CD1c-positive myeloid dendritic cell (primary cell): Measurements from ENCODE around the gene SEMA4D.
"Not testable (repeated sequence)": the region's sequence is repeated elsewhere in the genome, so short reads cannot be mapped to it uniquely, and the experiment has no call there.

Experiments
- DNase-seq: peaks from one replicate; pipeline ENCODE4 v3.0.0-alpha.2; 2016; ENCODE audit errors: extremely low spot score

SEMA4D gene

GRCh38 chr9:89386797-89387196 is 111.1 kb downstream of the SEMA4D start:
- no peak for DNase-seq

- no peak for DNase-seq
These were observed 111.7 kb downstream of the SEMA4D start for GRCh38 chr9:89386206-89386605.

GRCh38 chr9:89384783-89385182 is 113.1 kb downstream of the SEMA4D start:
- DNase-seq = no peak

- DNase-seq = no peak
These were observed 114.1 kb downstream of the SEMA4D start for GRCh38 chr9:89383721-89384300.

- no peak for DNase-seq
These were observed 114.7 kb downstream of the SEMA4D start for GRCh38 chr9:89383030-89383720.

- DNase-seq = no peak
These were observed 115.6 kb downstream of the SEMA4D start for GRCh38 chr9:89382026-89382986.

GRCh38 chr9:89381308-89381609 is 116.7 kb downstream of the SEMA4D start:
- no peak for DNase-seq

GRCh38 chr9:89380437-89381307 is 117.2 kb downstream of the SEMA4D start:
- DNase-seq = no peak

- peak; percentile 82 for DNase-seq
These were observed 118.3 kb downstream of the SEMA4D start for GRCh38 chr9:89379508-89380115.

GRCh38 chr9:89379031-89379430 is 118.9 kb downstream of the SEMA4D start:
- DNase-seq = no peak

GRCh38 chr9:89378541-89378940 is 119.4 kb downstream of the SEMA4D start:
- no peak for DNase-seq

GRCh38 chr9:89377411-89377810 is 120.5 kb downstream of the SEMA4D start:
- DNase-seq = no peak

- DNase-seq = no peak
These were observed 121.1 kb downstream of the SEMA4D start for GRCh38 chr9:89376741-89377351.

- DNase-seq = no peak
These were observed 121.6 kb downstream of the SEMA4D start for GRCh38 chr9:89376286-89376685.

GRCh38 chr9:89375191-89375760 is 122.6 kb downstream of the SEMA4D start:
- DNase-seq = peak; percentile 27

GRCh38 chr9:89374176-89374575 is 123.7 kb downstream of the SEMA4D start:
- DNase-seq = no peak

GRCh38 chr9:89372979-89373378 is 124.9 kb downstream of the SEMA4D start:
- no peak for DNase-seq

GRCh38 chr9:89372230-89372816 is 125.6 kb downstream of the SEMA4D start:
- DNase-seq = no peak

- DNase-seq = not testable (repeated sequence)
These were observed 126.1 kb downstream of the SEMA4D start for GRCh38 chr9:89371791-89372190.

- no peak for DNase-seq
These were observed 127.3 kb downstream of the SEMA4D start for GRCh38 chr9:89370593-89370992.
